Spinal cord (tissue), 10 donors: ENCODE data around the gene FAM83E. TPM values are rescaled to one million over a fixed set of nuclear protein-coding genes. Genes with fewer than 3 reads are reported as not detected.

Source experiments
- DNase-seq, 6 donors: peaks; one replicate each; pipeline versions ENCODE4 v3.0.0 to v3.0.0-alpha.2; 2013 to 2015; ENCODE audit warnings: low spot score in 6 of 6, low read depth in 4 of 6
- H3K27ac ChIP-seq: one replicate; pipeline ENCODE4 v1.5.1; 2013; ENCODE audit warnings: low read depth, low read length, control low read depth
- H3K27me3 ChIP-seq: one replicate; pipeline ENCODE4 v1.6.1; 2013; ENCODE audit warnings: low read length; ENCODE audit not compliant: control insufficient read depth, insufficient read depth
- H3K36me3 ChIP-seq: one replicate; pipeline ENCODE4 v1.6.1; 2013; ENCODE audit warnings: low read length; ENCODE audit not compliant: control insufficient read depth, insufficient read depth
- H3K4me1 ChIP-seq: one replicate; pipeline ENCODE4 v1.6.1; 2013; ENCODE audit warnings: low read length; ENCODE audit not compliant: control insufficient read depth, insufficient read depth
- H3K4me3 ChIP-seq: one replicate; pipeline ENCODE4 v1.5.1; 2013; ENCODE audit warnings: low read depth, low read length, control low read depth
- H3K9me3 ChIP-seq: one replicate; pipeline ENCODE4 v1.6.1; 2013; ENCODE audit warnings: low read length; ENCODE audit not compliant: control insufficient read depth, insufficient read depth
- WGBS: methylation state at CpG from one replicate; pipeline ENCODE4 v1.1.5; 2013; ENCODE audit warnings: missing lambda C conversion rate; ENCODE audit not compliant: insufficient coverage; 5-methylcytosine and 5-hydroxymethylcytosine counted together
- polyA plus RNA-seq, 2 donors: library from polyadenylated mRNA; unstranded; fragments of 120-200 nt; gene quantifications; one replicate each; pipeline ENCODE4 v1.2.1, GENCODE V29; 2013; ENCODE audit not compliant: insufficient read length in 2 of 2
- total RNA-seq, 2 donors: library from RNA; depleted of rRNA in 1 of 2; stranded (reverse); fragments of 120-200 nt in 1 of 2; fragments of >200 nt in 1 of 2; gene quantifications; one replicate each; pipeline versions ENCODE4 v1.2.3 to v1.2.4, GENCODE V29; 2013 to 2014
- donor health status: healthy.

The FAM83E gene
- total and polyA plus RNA-seq, 4 donors = 0.13 to 0.61 (median 0.45) TPM; not detected in 1

- H3K4me3 ChIP-seq = no peak overlapping the region
Observed at GRCh38 chr19:48565090-48565489, 49.8 kb downstream of the FAM83E start.

More at GRCh38 chr19:48565090-48565489, 49.8 kb downstream of the FAM83E start:
- no peaks in the 10 kb centered on the region for H3K9me3 ChIP-seq
- no peak for DNase-seq
- peaks cover 10% of the 10 kb centered on the region for H3K4me1 ChIP-seq
- no peak overlapping the region for H3K27ac ChIP-seq
- H3K27me3 ChIP-seq = no peaks in the 10 kb centered on the region
- no CpG with 5 or more reads among the region's 7 CpGs for WGBS
- H3K36me3 ChIP-seq = no peaks in the 10 kb centered on the region

Other genes with a start within 250 kb of the FAM83E start
- 10 to 100 TPM; 44.6 to 86.8 TPM for gene KDELR1, start 223.5 kb downstream of the FAM83E start, total RNA-seq
- 100 to 1,000 TPM; 125 to 141 TPM for gene KDELR1, start 223.5 kb downstream of the FAM83E start, polyA plus RNA-seq
- gene GRIN2D, start 221.4 kb downstream of the FAM83E start, total RNA-seq = 1 to 10 TPM; 2.6 to 6.3 TPM
- gene GRIN2D, start 221.4 kb downstream of the FAM83E start, polyA plus RNA-seq = 10 to 100 TPM; 30.9 to 32.0 TPM
- 10 to 100 TPM; 10.5 to 23.4 TPM for gene GRWD1, start 169.1 kb downstream of the FAM83E start, total RNA-seq
- gene GRWD1, start 169.1 kb downstream of the FAM83E start, polyA plus RNA-seq = 10 to 100 TPM; 22.0 to 29.9 TPM
- 1 to 10 TPM in 1 of 2 donors, under 1 TPM in 1; 0.61 to 1.4 TPM for gene KCNJ14, start 159.5 kb downstream of the FAM83E start, total RNA-seq
- 1 to 10 TPM; 1.2 to 2.1 TPM for gene KCNJ14, start 159.5 kb downstream of the FAM83E start, polyA plus RNA-seq
- 10 to 100 TPM; 29.9 to 49.8 TPM for gene CYTH2, start 145.7 kb downstream of the FAM83E start, total RNA-seq
- 100 to 1,000 TPM in 1 of 2 donors, 10 to 100 TPM in 1; 98.0 to 109 TPM for gene CYTH2, start 145.7 kb downstream of the FAM83E start, polyA plus RNA-seq
- 10 to 100 TPM in 1 of 2 donors, 1 to 10 TPM in 1; 8.8 to 10.8 TPM for gene LMTK3, start 103.2 kb downstream of the FAM83E start, total RNA-seq
- 10 to 100 TPM; 65.8 to 76.5 TPM for gene LMTK3, start 103.2 kb downstream of the FAM83E start, polyA plus RNA-seq
- gene SULT2B1, start 62.9 kb downstream of the FAM83E start, total RNA-seq = under 1 TPM in 1 of 2 donors, not detected in 1; 0.39 TPM
- gene SULT2B1, start 62.9 kb downstream of the FAM83E start, polyA plus RNA-seq = under 1 TPM; 0.48 to 0.90 TPM
- not detected for gene SPACA4, start 8.3 kb downstream of the FAM83E start, total RNA-seq
- under 1 TPM in 1 of 2 donors, not detected in 1; 0.54 TPM for gene SPACA4, start 8.3 kb downstream of the FAM83E start, polyA plus RNA-seq
- gene RPL18, start 4.1 kb upstream of the FAM83E start, total RNA-seq = 1,000 to 10,000 TPM in 1 of 2 donors, 100 to 1,000 TPM in 1; 747 to 1,623 TPM
- gene RPL18, start 4.1 kb upstream of the FAM83E start, polyA plus RNA-seq = 1,000 to 10,000 TPM; 1,019 to 1,048 TPM
- gene SPHK2, start 4.4 kb upstream of the FAM83E start, total RNA-seq = 10 to 100 TPM; 10.2 to 11.6 TPM
- 10 to 100 TPM; 36.6 to 39.3 TPM for gene SPHK2, start 4.4 kb upstream of the FAM83E start, polyA plus RNA-seq
- gene DBP, start 22.3 kb upstream of the FAM83E start, total RNA-seq = 10 to 100 TPM in 1 of 2 donors, 1 to 10 TPM in 1; 6.2 to 16.6 TPM
- gene DBP, start 22.3 kb upstream of the FAM83E start, polyA plus RNA-seq = 10 to 100 TPM; 14.0 to 16.2 TPM
- gene CA11, start 31.1 kb upstream of the FAM83E start, total RNA-seq = 10 to 100 TPM; 13.3 to 64.7 TPM
- 10 to 100 TPM; 53.6 to 71.7 TPM for gene CA11, start 31.1 kb upstream of the FAM83E start, polyA plus RNA-seq
- 1 to 10 TPM in 1 of 2 donors, under 1 TPM in 1; 0.10 to 1.2 TPM for gene NTN5, start 57.9 kb upstream of the FAM83E start, total RNA-seq
- gene NTN5, start 57.9 kb upstream of the FAM83E start, polyA plus RNA-seq = 1 to 10 TPM in 1 of 2 donors, under 1 TPM in 1; 0.63 to 2.3 TPM
- not detected for gene FUT2, start 80.9 kb upstream of the FAM83E start, total RNA-seq
- gene FUT2, start 80.9 kb upstream of the FAM83E start, polyA plus RNA-seq = 1 to 10 TPM; 2.1 to 6.7 TPM
- 1 to 10 TPM in 1 of 2 donors, under 1 TPM in 1; 0.89 to 2.4 TPM for gene MAMSTR, start 104.6 kb upstream of the FAM83E start, total RNA-seq
- gene MAMSTR, start 104.6 kb upstream of the FAM83E start, polyA plus RNA-seq = 1 to 10 TPM; 4.1 to 6.6 TPM
- gene RASIP1, start 125.5 kb upstream of the FAM83E start, total RNA-seq = 10 to 100 TPM in 1 of 2 donors, 1 to 10 TPM in 1; 2.9 to 11.9 TPM
- gene RASIP1, start 125.5 kb upstream of the FAM83E start, polyA plus RNA-seq = 10 to 100 TPM in 1 of 2 donors, 1 to 10 TPM in 1; 8.1 to 11.9 TPM
- gene IZUMO1, start 131.8 kb upstream of the FAM83E start, total RNA-seq = under 1 TPM in 1 of 2 donors, not detected in 1; 0.10 TPM
- 1 to 10 TPM in 1 of 2 donors, under 1 TPM in 1; 0.41 to 1.2 TPM for gene IZUMO1, start 131.8 kb upstream of the FAM83E start, polyA plus RNA-seq
- 1 to 10 TPM; 1.9 to 4.4 TPM for gene FUT1, start 137.6 kb upstream of the FAM83E start, total RNA-seq
- gene FUT1, start 137.6 kb upstream of the FAM83E start, polyA plus RNA-seq = 1 to 10 TPM; 2.9 to 3.5 TPM
- gene FGF21, start 140.4 kb upstream of the FAM83E start, total RNA-seq = not detected
- not detected for gene FGF21, start 140.4 kb upstream of the FAM83E start, polyA plus RNA-seq
- 10 to 100 TPM; 14.6 to 39.5 TPM for gene BCAT2, start 196.0 kb upstream of the FAM83E start, total RNA-seq
- gene BCAT2, start 196.0 kb upstream of the FAM83E start, polyA plus RNA-seq = 10 to 100 TPM; 26.5 to 36.6 TPM
- gene HSD17B14, start 221.4 kb upstream of the FAM83E start, total RNA-seq = 10 to 100 TPM in 1 of 2 donors, 1 to 10 TPM in 1; 6.9 to 25.5 TPM
- 10 to 100 TPM; 15.7 to 19.4 TPM for gene HSD17B14, start 221.4 kb upstream of the FAM83E start, polyA plus RNA-seq